Activated CD8-positive, alpha-beta T cell treated with anti-CD3 and anti-CD28 coated beads for 36 hours (primary cell): ENCODE data around the gene SERPINE3. TPM values are rescaled to one million over a fixed set of nuclear protein-coding genes. Genes with fewer than 3 reads are reported as not detected.

ENCODE experiments used
- ATAC-seq: fragments of 200-7000 bp; cut with Tn5 transposase; one replicate; pipeline ENCODE4 v1.10.0; 2021; ENCODE audit warnings: mild to moderate bottlenecking, moderate library complexity
- CTCF ChIA-PET: fragments of 350-600 bp; sonication (Branson Sonifier 250); formaldehyde crosslinking; loops from one replicate; lab custom pipeline; 2021; ENCODE audit warnings: antibody characterized with exemption; lab: Charles Lee
- POLR2A ChIA-PET: fragments of 350-600 bp; sonication (Branson Sonifier 250); formaldehyde crosslinking; loops from one replicate; lab custom pipeline; 2021; ENCODE audit warnings: antibody characterized with exemption; lab: Charles Lee
- DNase-seq: peaks from one replicate; pipeline ENCODE4 v3.0.0-alpha.2; 2020
- H3K27ac Mint-ChIP-seq: one replicate; pipeline ENCODE4 v1.8.0; 2021; ENCODE audit warnings: mild to moderate bottlenecking, mixed read lengths
- H3K27me3 Mint-ChIP-seq: one replicate; pipeline ENCODE4 v1.8.0; 2021; ENCODE audit warnings: mixed read lengths
- H3K36me3 Mint-ChIP-seq: one replicate; pipeline ENCODE4 v1.8.0; 2021; ENCODE audit warnings: low read depth, mixed read lengths
- H3K4me1 Mint-ChIP-seq: one replicate; pipeline ENCODE4 v1.8.0; 2021; ENCODE audit warnings: low read depth, mixed read lengths
- H3K4me3 Mint-ChIP-seq: one replicate; pipeline ENCODE4 v1.8.0; 2021; ENCODE audit warnings: mild to moderate bottlenecking, moderate library complexity, mixed read lengths
- H3K9me3 Mint-ChIP-seq: one replicate; pipeline ENCODE4 v1.8.0; 2021; ENCODE audit warnings: mixed read lengths
- CTCF ChIP-seq: fragments of 200-600 bp; IDR thresholded peaks from one replicate; pipeline ENCODE4 v1.8.0; 2022; ENCODE audit warnings: antibody characterized with exemption, mild to moderate bottlenecking
- intact Hi-C: fragments of 100-400 bp; cut with micrococcal nuclease; formaldehyde crosslinking; loops from one replicate; pipeline ENCODE4 v1.10.0; 2022
- microRNA-seq: library from miRNA; unstranded; fragments of <30 nt; microRNA quantifications from one replicate; pipeline ENCODE4 v1.2.0, GENCODE V29; 2022; ENCODE audit warnings: borderline microRNAs expressed, borderline replicate concordance
- total RNA-seq, 2 experiments: library from RNA; stranded (reverse); gene quantifications; one replicate each; pipeline ENCODE4 v1.2.3, GENCODE V29; 2021

SERPINE3 gene
- total RNA-seq, 2 experiments from 2014 or later: not detected

- ChIA-PET POLR2A (no interaction called here), CTCF (interaction anchor here (1.0 kb wide), 2 partner anchors 26 to 38 kb away, joined by 3 read pairs; no protein-coding TSS in a partner anchor)
- no peak overlapping the region for H3K27ac Mint-ChIP-seq
- DNase-seq (no peak), ATAC-seq (no peak)
- intact Hi-C loops: no loop called here
- H3K4me3 Mint-ChIP-seq: no peak overlapping the region
- peaks cover 47% of the 10 kb centered on the region for H3K4me1 Mint-ChIP-seq
- no peaks in the 10 kb centered on the region for H3K27me3 Mint-ChIP-seq
- H3K9me3 Mint-ChIP-seq: no peaks in the 10 kb centered on the region
- no peak for TF ChIP-seq CTCF
- H3K36me3 Mint-ChIP-seq: peaks cover 37% of the 10 kb centered on the region
Observed at GRCh38 chr13:51397262-51397941, 57.9 kb downstream of the SERPINE3 start.

- H3K9me3 Mint-ChIP-seq: no peaks in the 10 kb centered on the region
- no peak for DNase-seq
- intact Hi-C loops: no loop called here
- no peak for ATAC-seq
- H3K36me3 Mint-ChIP-seq: peaks cover 51% of the 10 kb centered on the region
- no peak for TF ChIP-seq CTCF
- no peaks in the 10 kb centered on the region for H3K27me3 Mint-ChIP-seq
- no peak overlapping the region for H3K27ac Mint-ChIP-seq
- ChIA-PET POLR2A (interaction anchor here (1.2 kb wide), 1 partner anchor 9 kb away, joined by 3 read pairs; no protein-coding TSS in a partner anchor), CTCF (no interaction called here)
- no peak overlapping the region for H3K4me3 Mint-ChIP-seq
- H3K4me1 Mint-ChIP-seq: peaks cover 55% of the 10 kb centered on the region
Observed at GRCh38 chr13:51405176-51405575, 65.7 kb downstream of the SERPINE3 start.

- H3K36me3 Mint-ChIP-seq: peaks cover 51% of the 10 kb centered on the region
- H3K27ac Mint-ChIP-seq: no peak overlapping the region
Observed at GRCh38 chr13:51412431-51412830, 72.9 kb downstream of the SERPINE3 start.

More at GRCh38 chr13:51412431-51412830, 72.9 kb downstream of the SERPINE3 start:
- TF ChIP-seq CTCF: no peak
- ATAC-seq: no peak
- Mint-ChIP-seq H3K9me3 (peaks cover 9% of the 10 kb centered on the region), H3K4me3 (no peak overlapping the region), H3K4me1 (peaks cover 48% of the 10 kb centered on the region), H3K27me3 (no peaks in the 10 kb centered on the region)
- intact Hi-C loops: no loop called here
- POLR2A ChIA-PET: no interaction called here
- no peak for DNase-seq
- CTCF ChIA-PET: no interaction called here

Small RNA genes within 50 kb of the gene (microRNA-seq; reads per million reads assigned to microRNA genes)
- not detected for gene MIR5693

Other genes starting within 250 kb of the SERPINE3 start
- gene C13orf42, start 228.4 kb upstream of the SERPINE3 start, total RNA-seq: not detected
- gene FAM124A, start 117.3 kb upstream of the SERPINE3 start, total RNA-seq: under 1 TPM; 0.07 to 0.25 TPM
- gene INTS6, start 113.3 kb downstream of the SERPINE3 start, total RNA-seq: 10 to 100 TPM; 52.4 to 54.5 TPM
- 10 to 100 TPM; 11.2 to 11.6 TPM for gene WDFY2, start 244.8 kb downstream of the SERPINE3 start, total RNA-seq